HG03280 (cell line): ENCODE results near the gene DPEP2.

ENCODE experiments used
- ATAC-seq: cut with Tn5 transposase; IDR thresholded peaks from one replicate; pipeline ENCODE4 v1.9.1; 2021; ENCODE audit warnings: mild to moderate bottlenecking, moderate library complexity; ENCODE audit not compliant: unreplicated experiment

The DPEP2 gene

DNA sequence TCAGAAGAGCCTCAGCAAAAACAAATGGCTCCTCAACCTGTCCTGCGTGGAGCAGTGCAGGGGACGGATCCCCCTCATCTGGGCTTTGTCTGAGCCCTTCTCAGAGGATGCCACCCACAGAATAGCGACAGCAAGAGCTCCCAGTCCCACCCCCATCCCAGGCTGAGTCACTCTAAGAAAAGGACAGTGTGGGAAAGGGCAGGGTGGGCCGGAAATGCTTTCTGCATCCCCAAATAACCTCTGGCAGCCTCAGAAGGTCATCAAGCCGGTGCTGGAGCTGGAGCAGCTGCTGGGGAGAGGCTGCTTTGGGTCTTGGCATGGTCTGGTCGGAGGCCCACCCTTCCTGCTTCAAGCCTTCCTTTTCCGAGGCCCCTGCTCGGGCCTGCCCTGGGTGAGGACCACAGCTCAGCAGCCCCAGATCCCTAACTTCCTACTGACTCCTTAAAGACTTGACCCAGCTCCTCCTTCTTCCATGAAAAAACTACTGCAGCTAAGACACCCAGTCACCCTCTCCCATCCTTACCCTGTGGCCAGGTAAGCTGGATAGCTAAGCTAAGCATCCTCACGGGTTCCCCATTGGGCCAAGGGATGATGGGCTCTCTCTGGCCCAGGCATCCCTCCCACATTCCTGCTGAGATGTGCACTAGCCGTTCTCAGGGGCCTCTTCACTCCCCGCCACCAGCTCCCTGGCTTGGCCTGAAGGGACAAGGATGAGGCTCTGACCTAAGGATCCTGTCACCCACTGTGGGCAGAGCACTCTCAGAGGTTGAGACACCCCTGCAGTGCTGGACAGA, 39.6 kb downstream of the DPEP2 start:
- ATAC-seq = no peak

DNA sequence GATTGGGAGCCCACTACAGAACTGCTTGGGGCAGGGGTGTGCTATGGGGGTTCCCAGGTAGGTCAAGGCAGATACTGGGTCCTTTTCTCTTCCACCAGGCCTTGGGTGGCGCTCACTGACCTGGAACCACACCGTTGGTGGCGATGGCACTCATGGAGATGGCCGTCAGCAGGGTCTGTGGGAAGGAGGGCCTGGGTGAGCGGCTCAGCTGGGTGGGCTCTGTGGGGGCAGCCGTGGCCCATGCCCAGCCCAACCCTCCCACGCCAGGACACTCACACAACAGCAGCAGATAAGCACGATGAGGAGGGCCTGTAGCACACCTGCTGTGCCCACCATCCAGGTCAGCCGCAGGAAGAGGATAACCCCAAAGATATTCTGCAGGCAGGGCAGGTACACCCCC, 41.7 kb downstream of the DPEP2 start:
- no peak for ATAC-seq

DNA sequence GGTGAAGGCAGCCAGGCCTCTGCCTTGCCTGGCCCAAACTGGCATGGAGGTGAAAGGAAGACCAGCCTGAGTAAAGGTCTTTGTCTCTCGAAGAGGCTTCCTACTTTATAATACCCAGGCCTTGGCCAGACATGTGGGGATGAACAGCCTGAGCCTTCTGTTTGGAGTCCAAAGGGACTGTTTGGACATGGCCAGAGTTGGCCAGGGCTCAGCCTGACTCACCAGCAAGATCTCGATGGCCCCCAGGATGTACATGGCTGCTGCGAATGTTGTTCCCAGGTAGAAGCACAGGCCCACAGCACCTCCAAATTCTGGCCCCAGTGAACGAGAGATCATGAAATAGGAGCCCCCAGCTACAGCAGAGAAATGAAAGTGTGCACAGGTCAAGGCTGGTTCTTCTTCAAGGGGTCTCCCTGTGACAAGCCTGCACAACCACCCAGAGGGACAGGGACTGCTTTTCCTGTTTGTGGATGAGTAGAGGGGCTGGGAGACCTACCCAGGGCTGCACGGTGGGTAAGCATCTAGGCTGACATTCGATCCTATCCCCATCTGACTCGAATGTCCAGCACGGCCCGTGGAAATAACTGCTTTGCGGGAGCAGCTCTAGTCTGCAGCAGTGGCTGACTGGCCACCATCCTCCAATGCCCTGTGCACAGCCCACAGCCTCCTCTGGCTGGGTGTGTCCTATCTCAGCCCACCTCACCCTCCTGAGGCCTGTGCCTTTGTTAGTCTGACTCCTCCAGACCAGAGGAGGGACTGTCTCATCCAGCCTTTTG, 44.7 kb downstream of the DPEP2 start:
- ATAC-seq = no peak

DNA sequence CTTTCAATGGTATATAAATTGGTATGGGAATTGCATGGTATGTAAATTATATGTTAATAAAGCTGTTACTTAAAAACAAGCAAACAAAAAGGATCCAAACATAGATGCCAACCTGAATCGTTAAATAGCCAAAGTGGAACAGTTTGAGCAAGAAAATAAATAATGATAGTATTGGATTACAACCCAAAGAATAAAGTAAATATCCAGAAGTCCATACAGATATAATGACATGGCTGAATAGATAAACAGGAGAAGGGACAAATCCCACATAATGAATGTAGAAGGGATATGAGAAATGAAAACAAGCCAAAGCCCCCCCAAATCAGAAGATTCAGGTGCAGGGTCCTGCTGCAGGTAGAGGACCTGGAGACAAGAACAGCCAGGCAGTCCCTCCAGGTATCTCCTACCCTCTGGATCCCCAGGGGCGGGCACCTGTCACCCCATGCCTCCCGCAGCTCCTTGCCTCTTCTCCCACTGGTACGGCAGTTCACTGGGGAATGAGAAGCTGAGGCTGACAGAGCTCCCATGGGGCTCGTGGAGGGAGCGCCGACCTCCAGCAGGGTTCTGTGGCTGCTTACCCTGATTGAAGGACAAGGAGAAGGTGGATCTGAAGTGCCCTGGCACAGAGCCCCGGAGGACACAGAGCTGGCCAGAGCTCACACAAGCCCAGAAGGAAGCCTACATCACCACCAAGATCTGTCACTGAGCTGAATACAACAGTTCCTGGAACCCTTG, 45.5 kb downstream of the DPEP2 start:
- no peak for ATAC-seq

DNA sequence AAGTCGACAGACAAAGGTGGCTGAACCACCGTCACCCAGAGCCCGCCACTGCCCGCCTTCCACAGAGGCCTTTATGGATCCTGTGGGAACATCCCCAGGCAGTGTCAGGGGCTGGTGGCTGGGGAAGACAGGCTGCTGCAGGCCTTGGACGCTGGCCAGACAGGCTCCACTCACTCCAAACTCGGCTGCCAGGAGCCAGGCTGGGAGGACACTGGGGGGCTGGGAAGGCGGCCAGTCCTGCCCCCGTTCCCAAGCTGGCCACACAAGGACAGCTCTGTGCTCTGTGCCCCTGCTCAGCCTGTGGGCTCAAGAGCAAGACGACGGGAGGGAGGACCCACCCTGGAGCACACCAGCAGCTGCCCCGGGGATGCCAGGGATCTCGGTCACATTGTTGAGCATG, 47.8 kb downstream of the DPEP2 start:
- no peak for ATAC-seq

DNA sequence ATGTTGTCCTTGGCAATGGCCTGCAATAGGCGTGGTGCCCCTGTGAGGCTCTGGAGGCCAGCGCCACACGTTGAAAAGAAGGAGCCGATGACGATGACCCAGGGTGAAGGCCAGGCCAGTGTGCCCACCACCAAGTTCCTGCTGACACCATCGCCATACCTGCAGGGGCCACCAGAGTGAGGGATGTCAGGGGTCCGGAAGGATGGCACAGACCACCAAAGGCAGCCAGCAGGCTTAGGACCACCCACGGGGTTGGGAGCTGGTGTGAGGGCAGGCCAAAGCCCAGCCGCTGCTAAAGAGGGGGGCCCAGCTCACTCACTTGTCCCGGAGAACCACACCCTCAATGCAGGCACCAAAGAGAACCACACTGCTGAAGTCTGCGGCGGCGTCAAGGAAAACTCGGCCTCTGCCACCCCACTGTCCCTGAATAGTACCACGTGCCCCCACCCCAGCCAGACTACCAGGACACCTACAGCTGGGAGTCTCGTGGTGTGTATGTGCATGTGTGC, 48.9 kb downstream of the DPEP2 start:
- no peak for ATAC-seq

DNA sequence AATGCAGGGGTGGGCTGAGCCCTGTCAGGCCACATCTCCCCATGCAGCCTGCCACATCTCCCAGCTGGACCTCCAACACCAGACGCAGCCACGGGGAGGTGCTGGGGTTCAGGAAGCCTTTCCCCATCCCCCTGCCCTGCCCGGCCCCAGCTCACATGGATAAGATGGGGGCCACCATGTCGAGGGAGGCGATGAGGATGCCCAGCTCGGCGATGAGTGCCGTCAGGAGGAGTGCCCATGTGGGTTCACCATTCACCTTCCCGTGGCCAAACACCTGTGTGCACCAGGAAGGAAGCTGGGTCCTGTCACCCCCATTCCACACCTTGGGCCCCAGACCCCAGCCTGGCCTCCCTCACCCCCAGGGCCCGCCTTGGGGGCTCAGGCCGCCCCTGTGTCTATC, 49.6 kb downstream of the DPEP2 start:
- no peak for ATAC-seq

DNA sequence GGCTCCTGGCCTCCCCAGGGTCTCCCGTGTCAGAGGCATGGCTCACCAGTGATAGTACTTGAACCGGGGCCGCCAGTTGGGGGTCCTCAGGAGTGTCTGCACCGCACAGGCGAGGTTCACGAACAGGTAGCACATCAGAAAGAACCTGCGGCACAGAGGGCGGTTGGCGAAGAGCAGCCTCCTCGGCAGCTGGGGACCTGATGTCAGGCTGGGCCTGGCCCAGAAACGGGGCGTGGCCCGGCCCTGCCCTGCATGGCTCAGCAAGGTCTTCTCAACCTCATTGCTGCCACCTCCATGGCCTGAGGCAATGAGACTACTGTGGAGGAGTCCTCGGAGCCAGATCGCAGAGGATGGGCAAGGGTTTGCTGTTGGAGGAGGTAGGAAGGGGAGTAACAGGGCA, 51.3 kb downstream of the DPEP2 start:
- no peak for ATAC-seq

DNA sequence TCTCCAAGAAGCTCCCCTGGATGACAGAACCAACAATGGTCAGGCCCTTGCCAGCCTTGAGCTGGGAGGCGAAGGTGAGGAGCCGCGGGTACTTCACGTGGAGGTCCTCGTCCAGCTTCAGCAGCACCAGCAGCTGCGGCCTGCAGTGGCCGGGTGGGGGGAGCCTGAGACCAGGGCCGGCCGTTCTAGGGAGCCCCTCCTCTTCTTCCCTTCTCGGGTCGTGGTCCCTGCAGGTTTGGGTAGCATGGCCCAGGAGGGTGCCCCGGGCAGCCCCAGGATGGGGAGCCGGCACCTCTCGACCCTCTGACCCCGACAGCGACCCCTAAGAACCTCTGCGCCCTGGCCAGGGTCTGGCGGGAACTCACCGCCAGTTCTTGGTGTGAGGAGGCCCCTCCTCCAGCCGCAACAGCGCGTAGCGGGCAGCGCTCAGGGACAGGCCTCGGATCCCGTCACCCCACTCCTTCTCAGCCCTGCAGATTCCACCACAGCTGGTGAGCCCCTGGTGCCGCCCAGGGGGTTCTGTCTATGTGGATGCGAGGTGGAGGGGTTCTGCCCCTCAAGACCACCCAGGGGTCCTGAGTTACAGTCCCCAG, 52.2 kb downstream of the DPEP2 start:
- no peak for ATAC-seq

DNA sequence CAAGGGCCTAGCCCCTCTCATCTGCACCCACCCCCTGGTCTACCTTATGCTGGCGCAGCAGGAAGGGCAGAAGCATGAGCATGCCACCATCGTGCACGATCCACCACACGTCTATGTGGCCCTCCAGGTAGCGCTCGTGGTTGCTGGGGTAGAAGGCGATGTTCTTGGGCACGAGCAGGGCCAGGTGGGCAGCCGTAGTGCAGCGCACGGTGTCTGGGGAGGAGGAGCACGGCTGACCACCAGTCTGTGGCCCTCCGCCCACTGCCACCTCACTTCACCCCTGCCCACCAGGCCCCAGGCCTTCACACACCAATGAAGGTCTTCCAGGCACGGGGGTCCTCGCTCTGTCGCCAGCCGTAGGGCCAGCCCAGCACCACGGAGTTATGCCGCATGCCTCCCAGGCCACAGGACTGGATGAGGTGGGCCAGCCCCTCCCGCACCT, 53.1 kb downstream of the DPEP2 start:
- ATAC-seq = no peak

DNA sequence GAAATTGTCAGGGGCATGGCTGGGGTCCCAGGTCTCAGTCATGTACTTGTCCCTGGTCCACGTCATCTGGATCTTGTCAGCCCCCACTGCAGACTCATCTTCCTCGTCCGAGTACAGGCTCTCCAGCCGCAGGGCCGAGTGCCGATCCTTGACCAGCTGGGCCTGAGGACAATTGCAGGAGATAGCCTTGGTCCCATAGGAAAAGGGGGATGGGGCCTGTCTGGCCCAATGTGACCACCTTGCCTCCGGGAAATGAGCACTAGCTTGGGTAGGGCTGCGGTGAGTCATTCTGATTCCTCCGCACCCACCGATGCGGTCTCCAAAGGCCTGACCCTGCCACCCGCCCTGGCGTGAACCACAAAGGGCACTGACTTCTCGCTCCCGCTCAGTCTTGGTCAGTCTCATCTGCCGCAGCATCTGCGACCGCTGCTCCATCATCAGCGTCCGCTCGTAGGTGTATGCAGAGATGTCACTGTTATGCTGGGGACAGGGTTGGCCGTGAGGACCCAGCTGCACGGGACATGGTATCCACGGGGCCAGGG, 53.8 kb downstream of the DPEP2 start:
- no peak for ATAC-seq

DNA sequence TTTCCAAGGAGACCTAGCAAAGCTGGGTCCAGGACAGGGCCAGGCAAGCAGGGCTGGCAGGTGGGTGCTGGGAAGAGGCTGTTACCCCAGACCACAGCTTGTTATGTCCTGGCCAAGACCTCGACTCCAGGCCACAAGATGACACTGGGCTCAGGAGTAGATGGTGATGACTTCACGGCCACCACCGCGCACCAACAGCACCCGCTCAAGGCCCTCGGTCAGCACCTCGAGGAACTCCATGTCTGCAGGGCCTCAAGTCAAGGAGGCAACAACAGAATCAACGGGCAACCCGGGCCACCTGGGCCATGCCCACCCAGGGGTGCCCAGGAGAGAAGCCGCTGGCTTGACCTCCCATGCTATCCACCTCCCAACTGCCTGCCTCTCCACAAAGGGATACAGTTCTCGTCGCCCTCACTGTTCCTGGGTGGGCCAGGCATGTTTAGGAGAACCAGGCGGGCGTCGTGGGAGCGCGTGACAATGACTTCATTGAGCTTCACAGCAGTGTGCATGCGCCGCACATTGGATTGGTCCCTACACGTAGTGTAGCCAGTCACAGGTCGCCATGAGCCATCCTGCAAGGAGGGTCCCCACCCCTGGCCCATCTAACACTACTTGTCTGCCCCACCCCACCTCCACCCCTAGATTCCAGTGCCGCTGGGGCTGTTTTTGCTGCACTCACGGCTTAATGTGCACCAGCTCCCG, 54.4 kb downstream of the DPEP2 start:
- no peak for ATAC-seq

DNA sequence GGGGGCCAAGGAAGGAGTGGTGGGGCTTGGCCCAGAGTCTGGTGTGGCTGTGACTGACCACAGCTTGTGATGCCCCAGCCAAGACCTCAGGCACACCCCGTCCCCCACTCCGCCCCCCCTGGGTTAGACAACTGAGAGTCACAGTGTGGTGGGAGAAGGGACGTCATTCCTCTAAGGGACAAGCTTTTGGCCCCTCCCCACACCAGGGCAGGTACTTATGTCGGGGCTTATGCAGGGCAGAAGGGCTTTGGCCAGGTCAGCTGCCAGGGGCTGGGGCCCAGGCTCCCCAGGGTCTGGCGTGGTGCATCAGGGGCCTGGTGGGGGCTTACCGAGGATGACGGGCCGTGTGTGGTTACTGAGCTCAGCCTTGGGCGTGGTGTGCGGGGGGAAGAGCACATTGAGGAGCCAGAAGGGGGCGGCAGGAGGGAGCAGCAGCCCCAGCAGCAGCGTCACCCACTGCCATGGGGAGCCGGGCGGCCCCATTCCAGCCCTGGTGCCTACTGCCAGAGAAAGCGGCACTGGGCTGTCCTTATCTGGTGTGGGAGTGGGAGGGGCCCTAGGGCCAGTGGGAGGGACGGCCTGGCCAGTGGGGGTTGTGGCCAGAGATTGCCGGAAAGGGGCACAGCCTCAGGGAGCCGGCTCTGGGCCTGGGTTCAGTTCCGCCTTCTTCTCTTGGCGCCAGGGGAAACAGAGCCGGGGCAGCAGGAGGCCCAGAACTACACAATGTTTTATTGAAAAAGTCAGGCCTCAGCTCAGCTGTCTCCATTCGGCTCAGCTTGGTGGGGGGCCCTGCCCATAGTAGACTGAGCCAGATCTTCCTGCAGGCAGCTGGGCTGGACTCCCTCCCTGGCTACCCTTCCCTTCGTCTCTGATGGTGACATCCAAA, 55.4 kb downstream of the DPEP2 start, which contains the start of gene LCAT:
LCAT (minus strand) TSS at position 502 of the 886 bp plus-strand sequence; CDS start at position 483, 19 bp downstream.
- no peak for ATAC-seq

DNA sequence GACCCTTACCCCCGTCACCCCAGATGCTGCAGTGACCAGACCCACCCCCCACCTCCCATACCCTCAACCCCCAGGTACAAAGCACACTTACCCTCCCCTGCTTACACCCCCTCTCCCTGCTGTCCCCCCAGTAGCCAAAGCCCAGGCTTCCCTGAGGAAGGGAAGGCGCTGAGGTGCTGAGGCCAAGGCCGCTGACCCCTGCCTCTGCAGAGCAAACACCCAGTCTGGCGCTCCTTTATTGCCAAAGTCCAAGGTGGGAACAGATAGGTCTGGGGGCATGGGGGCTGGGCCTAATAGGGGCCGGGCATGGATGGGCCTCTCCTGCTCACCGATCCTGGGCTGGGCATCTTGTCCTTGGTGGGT, 56.0 kb downstream of the DPEP2 start:
- no peak for ATAC-seq

DNA sequence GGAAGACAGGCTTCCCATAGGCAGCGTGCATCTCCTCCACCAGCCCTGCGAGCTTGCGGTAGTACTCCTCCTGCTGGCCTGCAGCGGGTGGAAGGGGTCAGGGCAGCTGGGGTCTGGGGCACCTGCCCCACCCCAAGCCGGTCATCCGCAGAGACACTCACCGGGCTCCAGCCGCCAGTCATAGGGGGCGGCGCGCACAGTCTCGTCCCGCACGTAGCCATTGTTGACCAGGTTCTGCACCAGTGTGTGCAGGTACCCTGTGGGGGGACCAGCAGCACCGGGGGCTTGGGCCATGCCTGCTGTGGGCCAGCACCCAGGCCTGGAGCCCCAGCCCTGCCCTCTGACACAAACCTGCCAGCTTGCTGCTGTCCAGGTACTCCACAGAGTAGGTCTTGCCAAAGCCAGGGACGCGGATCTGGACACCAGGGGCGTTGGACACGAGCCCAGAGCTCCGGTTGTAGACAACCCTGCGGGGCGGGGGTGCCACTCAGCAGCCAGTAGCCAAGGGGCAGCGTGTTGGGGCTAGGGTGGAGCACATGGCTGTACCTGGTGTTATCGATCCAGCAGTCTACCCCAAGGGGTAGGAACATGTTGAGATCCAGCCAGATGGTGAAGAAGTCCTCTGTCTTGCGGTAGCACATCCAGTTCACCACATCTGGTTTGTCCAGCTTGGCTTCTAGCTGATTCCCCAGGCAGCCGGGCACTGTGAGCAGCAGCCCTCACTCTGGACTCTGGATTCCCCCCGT, 56.6 kb downstream of the DPEP2 start:
- no peak for ATAC-seq

DNA sequence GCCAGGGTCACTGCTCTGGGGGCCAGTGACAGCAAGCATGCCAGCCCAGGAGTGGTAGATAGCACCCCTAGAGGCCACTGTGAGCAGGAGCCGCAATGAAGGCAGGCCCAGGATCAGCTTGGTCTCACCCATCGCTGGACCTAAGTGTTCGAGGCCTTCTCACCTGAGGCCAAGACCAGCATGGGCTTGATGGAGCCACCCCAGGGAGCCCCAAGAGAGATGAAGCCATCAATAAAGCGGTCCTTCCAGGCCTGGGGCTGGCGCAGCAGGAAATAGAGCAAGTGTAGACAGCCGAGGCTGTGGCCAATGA, 57.1 kb downstream of the DPEP2 start:
- no peak for ATAC-seq

DNA sequence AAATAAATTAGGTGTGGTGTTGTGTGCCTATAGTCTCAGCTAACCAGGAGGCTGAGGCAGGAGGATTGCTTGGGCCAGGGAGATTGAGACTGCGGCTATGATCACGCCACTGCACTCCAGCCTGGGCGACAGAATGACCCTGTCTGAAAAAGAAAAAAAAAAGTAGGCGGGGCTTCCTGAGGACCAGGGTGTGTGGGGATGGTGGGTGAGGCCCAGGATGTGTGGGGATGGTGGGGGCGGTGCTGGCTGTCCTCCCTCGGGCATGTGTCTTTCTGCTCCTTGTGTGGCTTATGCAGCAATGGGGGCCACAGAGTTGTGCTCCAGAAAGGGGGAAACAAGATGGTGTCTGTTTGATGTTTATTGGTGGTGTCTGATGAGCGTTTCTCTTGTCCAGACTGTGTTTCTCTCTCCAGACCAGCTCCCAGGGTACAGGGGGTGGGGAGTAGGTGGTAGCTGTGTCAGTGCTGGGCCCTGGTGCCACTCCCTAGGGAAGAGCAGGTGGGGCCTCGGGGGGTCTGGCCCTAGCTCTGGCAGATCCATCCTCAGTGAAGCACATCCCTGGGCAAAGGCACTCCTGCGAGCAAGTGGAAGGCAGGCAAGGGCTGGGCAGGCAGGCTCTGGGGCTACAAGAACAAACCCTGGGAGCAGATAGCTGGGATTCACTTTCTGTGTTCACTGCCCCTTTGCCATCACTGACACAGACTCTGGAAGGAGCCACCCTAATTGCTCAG, 57.6 kb downstream of the DPEP2 start:
- ATAC-seq = no peak
